Lung (tissue), 12 donors: Measurements from ENCODE around the gene NR2C1. TPM values are rescaled to one million over a fixed set of nuclear protein-coding genes. Genes with fewer than 3 reads are reported as not detected.

ENCODE experiments used
- ATAC-seq: fragments of 200-7000 bp; cut with Tn5 transposase; one replicate; pipeline ENCODE4 v1.9.1; 2020; ENCODE audit warnings: moderate number of reproducible peaks; ENCODE audit not compliant: insufficient read depth, low FRiP score
- DNase-seq, 3 donors: peaks; one replicate each; pipeline ENCODE4 v3.0.0-alpha.2; 2013 to 2017
- H3K27ac ChIP-seq, 2 donors: one replicate each; pipeline ENCODE4 v1.5.1; 2013; ENCODE audit warnings: mild to moderate bottlenecking in 2 of 2, moderate library complexity in 2 of 2, control low read depth in 1 of 2, inconsistent platforms in 1 of 2, low read depth in 1 of 2, low read length in 1 of 2
- H3K27me3 ChIP-seq, 3 donors: one replicate each; pipeline ENCODE4 v1.5.1; 2013; ENCODE audit warnings: low read length in 2 of 3; ENCODE audit not compliant: control insufficient read depth in 3 of 3, insufficient read depth in 3 of 3
- H3K36me3 ChIP-seq, 4 donors: one replicate each; pipeline ENCODE4 v1.5.1; 2013; ENCODE audit warnings: low read length in 4 of 4, mild to moderate bottlenecking in 1 of 4, moderate library complexity in 1 of 4; ENCODE audit not compliant: control insufficient read depth in 4 of 4, insufficient read depth in 4 of 4
- H3K4me1 ChIP-seq, 5 donors: one replicate each; pipeline ENCODE4 v1.5.1; 2013; ENCODE audit warnings: low read length in 5 of 5, mild to moderate bottlenecking in 2 of 5, moderate library complexity in 1 of 5; ENCODE audit not compliant: control insufficient read depth in 5 of 5, insufficient read depth in 5 of 5
- H3K4me3 ChIP-seq: one replicate; pipeline ENCODE4 v1.5.1; 2013; ENCODE audit warnings: mild to moderate bottlenecking, control low read depth, moderate library complexity
- H3K9ac ChIP-seq, 2 donors: one replicate each; pipeline ENCODE4 v1.5.1; 2013; ENCODE audit warnings: low read length in 2 of 2, control low read depth in 1 of 2; ENCODE audit not compliant: insufficient read depth in 1 of 2
- H3K9me3 ChIP-seq, 4 donors: one replicate each; pipeline ENCODE4 v1.5.1; 2013; ENCODE audit warnings: low read length in 3 of 4, mild to moderate bottlenecking in 1 of 4, moderate library complexity in 1 of 4; ENCODE audit not compliant: control insufficient read depth in 4 of 4, insufficient read depth in 3 of 4
- CTCF ChIP-seq: IDR thresholded peaks from 2 replicates; pipeline ENCODE4 v1.5.1; 2012; ENCODE audit warnings: mild to moderate bottlenecking; ENCODE audit errors: control extremely low read depth, extremely low read depth
- WGBS, 2 donors: extraction: QIAGEN DNeasy Blood & Tissue Kit; methylation state at CpG; one replicate each; pipeline ENCODE4 v1.1.7; 2013; 5-methylcytosine and 5-hydroxymethylcytosine counted together
- polyA plus RNA-seq, 2 donors: library from polyadenylated mRNA; stranded (reverse); fragments of 200-250 nt; gene quantifications; one replicate each; pipeline ENCODE4 v1.2.1, GENCODE V29; 2013
- total RNA-seq, 2 donors: library from RNA; depleted of rRNA in 1 of 2; stranded (reverse); fragments of >200 nt in 1 of 2; gene quantifications; one replicate each; pipeline ENCODE4 v1.2.1, GENCODE V29; 2014 to 2021
- donor health status: control.
- donor health status: control.
- donor health status: Bipolar disorder and iron deficiency.
- donor health status: healthy.
- donor health status: DM: yes; HTN: yes; CAD: no.

Gene NR2C1
- total and polyA plus RNA-seq, 4 donors = 8.6 to 85.2 (median 51.3) TPM

- Histone ChIP-seq H3K4me1 (peaks cover 3 to 10% (median 4%) of the 10 kb centered on the region in 5 donors), H3K27me3 (no peaks in the 10 kb centered on the region), H3K4me3 (no peak overlapping the region), H3K9me3 (no peaks in the 10 kb centered on the region), H3K36me3 (peaks cover 0 to 14% (median 5%) of the 10 kb centered on the region in 4 donors), H3K27ac (no peak overlapping the region), H3K9ac (no peak overlapping the region)
- 90 to 92% methylated on average over 11 of the region's 11 CpGs for WGBS, 2 donors
- no peak for ATAC-seq
- no peak for DNase-seq
- no peak for TF ChIP-seq CTCF
Observed at GRCh38 chr12:95100264-95101190, 27.1 kb upstream of the NR2C1 start.

GRCh38 chr12:95099270-95099790 lies 25.9 kb upstream of the NR2C1 start:
- H3K27ac ChIP-seq = peak overlapping the region in 1 of 2 donors; percentile 17
- no peak for TF ChIP-seq CTCF
- ATAC-seq = no peak

GRCh38 chr12:95096852-95097251 lies 23.4 kb upstream of the NR2C1 start:
- no peak for TF ChIP-seq CTCF
- 60 to 69% methylated on average over 3 of the region's 3 CpGs for WGBS, 2 donors
- H3K9ac ChIP-seq = no peak overlapping the region
- no peaks in the 10 kb centered on the region for H3K27me3 ChIP-seq
- peak overlapping the region; percentile 41 to 52 for H3K27ac ChIP-seq
- peaks cover 3 to 10% (median 4%) of the 10 kb centered on the region in 5 donors for H3K4me1 ChIP-seq
- DNase-seq (peak; percentile 15 to 48 (median 22)), ATAC-seq (no peak)
- H3K4me3 ChIP-seq = no peak overlapping the region
- no peaks in the 10 kb centered on the region for H3K9me3 ChIP-seq
- H3K36me3 ChIP-seq = peaks cover 0 to 20% (median 3%) of the 10 kb centered on the region in 4 donors

More at GRCh38 chr12:95099270-95099790, 25.9 kb upstream of the NR2C1 start:
- peaks cover 3 to 10% (median 4%) of the 10 kb centered on the region in 5 donors for H3K4me1 ChIP-seq
- peaks cover 0 to 10% (median 2%) of the 10 kb centered on the region in 4 donors for H3K36me3 ChIP-seq
- H3K9ac ChIP-seq = no peak overlapping the region
- no peaks in the 10 kb centered on the region for H3K9me3 ChIP-seq
- 96 to 97% methylated on average over 4 of the region's 4 CpGs for WGBS, 2 donors
- no peak overlapping the region for H3K4me3 ChIP-seq
- no peaks in the 10 kb centered on the region for H3K27me3 ChIP-seq
- no peak for DNase-seq
